Vagina (tissue), 2 donors: ENCODE results near the gene SLCO2A1. TPM values are rescaled to one million over a fixed set of nuclear protein-coding genes. Genes with fewer than 3 reads are reported as not detected.

Experiments used
- DNase-seq, 2 donors: peaks; one replicate each; pipeline ENCODE4 v3.0.0-alpha.2; 2017; ENCODE audit errors: extremely low spot score in 2 of 2
- H3K27ac ChIP-seq: fragments of 200-600 bp; sonication (generic); one replicate; pipeline ENCODE4 v1.5.1; 2019
- H3K27me3 ChIP-seq: fragments of 200-600 bp; sonication (generic); one replicate; pipeline ENCODE4 v1.5.1; 2019
- H3K36me3 ChIP-seq, 2 donors: fragments of 200-600 bp; sonication (generic); one replicate each; pipeline ENCODE4 v1.5.1; 2017 to 2019
- H3K4me1 ChIP-seq: fragments of 200-600 bp; sonication (generic); one replicate; pipeline ENCODE4 v1.5.1; 2019
- H3K4me3 ChIP-seq, 2 donors: fragments of 200-600 bp; sonication (generic); 1 replicate in 1 of 2; 2 replicates in 1 of 2; pipeline ENCODE4 v1.5.1; 2016 to 2019
- H3K9me3 ChIP-seq: fragments of 200-600 bp; sonication (generic); one replicate; pipeline ENCODE4 v1.5.1; 2019
- POLR2A ChIP-seq, 2 donors: fragments of 450-650 bp; IDR thresholded peaks; one replicate each; pipeline ENCODE4 v1.6.1; 2017; ENCODE audit warnings: antibody characterized with exemption in 2 of 2, mild to moderate bottlenecking in 2 of 2, moderate library complexity in 2 of 2
- POLR2AphosphoS5 ChIP-seq, 2 donors: sonication (generic); formaldehyde crosslinking; IDR thresholded peaks; one replicate each; pipeline ENCODE4 v1.9.0; 2017; ENCODE audit warnings: antibody characterized with exemption in 2 of 2, mild to moderate bottlenecking in 2 of 2, low read depth in 1 of 2; ENCODE audit not compliant: insufficient read depth in 1 of 2
- intact Hi-C: fragments of 100-400 bp; cut with DNase I; formaldehyde crosslinking; loops from one replicate; pipeline ENCODE4 v1.15.1; 2023
- total RNA-seq: library from RNA; depleted of rRNA; stranded (reverse); fragments of >200 nt; gene quantifications from one replicate; pipeline ENCODE4 v1.2.3, GENCODE V29; 2016
- TF ChIP-seq, protein P1 (sequence below), 3 experiments: fragments of 450-650 bp in 2 of 3; fragments of 200-600 bp in 1 of 3; sonication (generic) in 1 of 3; IDR thresholded peaks; one replicate each; pipeline ENCODE4 v1.5.1; 2017 to 2019; ENCODE audit warnings: antibody characterized with exemption in 3 of 3, mild to moderate bottlenecking in 2 of 3, moderate library complexity in 2 of 3

SLCO2A1 gene
- total RNA-seq, 1 donor from 2014 or later: 40.3 TPM

DNA sequence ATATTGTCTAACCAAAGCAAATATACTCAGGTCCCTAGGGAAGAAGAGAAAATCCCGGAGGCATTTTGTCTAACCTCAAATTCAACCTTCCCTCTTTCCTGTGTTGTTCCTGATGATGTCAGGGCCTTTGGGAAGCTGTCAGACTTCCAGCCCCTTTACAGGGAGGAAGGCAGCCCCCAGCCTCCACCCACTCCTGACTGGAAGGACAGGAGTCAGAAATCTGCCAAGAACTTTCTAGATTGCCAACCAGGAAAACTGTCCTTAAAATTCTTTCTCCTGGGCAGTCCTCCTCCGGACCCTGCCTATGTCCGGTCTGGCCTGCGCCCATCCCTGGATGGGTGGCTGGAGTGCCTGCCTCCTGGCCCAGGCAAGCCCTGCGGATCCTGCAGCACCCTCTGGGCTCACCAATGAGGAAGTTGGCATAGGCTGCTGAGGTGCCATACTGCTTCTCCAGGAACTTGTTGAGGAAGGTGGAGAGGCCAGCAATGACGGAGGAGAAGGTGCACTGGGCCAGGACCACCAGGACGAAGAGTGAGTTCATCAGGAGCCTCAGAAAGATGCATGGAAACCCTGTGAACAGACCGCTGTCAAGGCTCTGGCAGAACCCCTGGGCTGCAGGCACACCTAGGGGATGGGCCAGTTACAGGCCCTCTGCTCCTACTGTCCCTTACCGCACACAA lies 81.5 kb downstream of the SLCO2A1 start:
- Histone ChIP-seq H3K27me3 (no peaks in the 10 kb centered on the region), H3K27ac (no peak overlapping the region), H3K4me3 (no peak overlapping the region), H3K36me3 (no peaks in the 10 kb centered on the region), H3K9me3 (no peaks in the 10 kb centered on the region), H3K4me1 (peaks cover 22% of the 10 kb centered on the region)
- no peak for DNase-seq
- TF ChIP-seq, protein P1, sequence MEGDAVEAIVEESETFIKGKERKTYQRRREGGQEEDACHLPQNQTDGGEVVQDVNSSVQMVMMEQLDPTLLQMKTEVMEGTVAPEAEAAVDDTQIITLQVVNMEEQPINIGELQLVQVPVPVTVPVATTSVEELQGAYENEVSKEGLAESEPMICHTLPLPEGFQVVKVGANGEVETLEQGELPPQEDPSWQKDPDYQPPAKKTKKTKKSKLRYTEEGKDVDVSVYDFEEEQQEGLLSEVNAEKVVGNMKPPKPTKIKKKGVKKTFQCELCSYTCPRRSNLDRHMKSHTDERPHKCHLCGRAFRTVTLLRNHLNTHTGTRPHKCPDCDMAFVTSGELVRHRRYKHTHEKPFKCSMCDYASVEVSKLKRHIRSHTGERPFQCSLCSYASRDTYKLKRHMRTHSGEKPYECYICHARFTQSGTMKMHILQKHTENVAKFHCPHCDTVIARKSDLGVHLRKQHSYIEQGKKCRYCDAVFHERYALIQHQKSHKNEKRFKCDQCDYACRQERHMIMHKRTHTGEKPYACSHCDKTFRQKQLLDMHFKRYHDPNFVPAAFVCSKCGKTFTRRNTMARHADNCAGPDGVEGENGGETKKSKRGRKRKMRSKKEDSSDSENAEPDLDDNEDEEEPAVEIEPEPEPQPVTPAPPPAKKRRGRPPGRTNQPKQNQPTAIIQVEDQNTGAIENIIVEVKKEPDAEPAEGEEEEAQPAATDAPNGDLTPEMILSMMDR (IDR thresholded peaks at IDR 0.05): no peak
- intact Hi-C loops: no loop called here

DNA sequence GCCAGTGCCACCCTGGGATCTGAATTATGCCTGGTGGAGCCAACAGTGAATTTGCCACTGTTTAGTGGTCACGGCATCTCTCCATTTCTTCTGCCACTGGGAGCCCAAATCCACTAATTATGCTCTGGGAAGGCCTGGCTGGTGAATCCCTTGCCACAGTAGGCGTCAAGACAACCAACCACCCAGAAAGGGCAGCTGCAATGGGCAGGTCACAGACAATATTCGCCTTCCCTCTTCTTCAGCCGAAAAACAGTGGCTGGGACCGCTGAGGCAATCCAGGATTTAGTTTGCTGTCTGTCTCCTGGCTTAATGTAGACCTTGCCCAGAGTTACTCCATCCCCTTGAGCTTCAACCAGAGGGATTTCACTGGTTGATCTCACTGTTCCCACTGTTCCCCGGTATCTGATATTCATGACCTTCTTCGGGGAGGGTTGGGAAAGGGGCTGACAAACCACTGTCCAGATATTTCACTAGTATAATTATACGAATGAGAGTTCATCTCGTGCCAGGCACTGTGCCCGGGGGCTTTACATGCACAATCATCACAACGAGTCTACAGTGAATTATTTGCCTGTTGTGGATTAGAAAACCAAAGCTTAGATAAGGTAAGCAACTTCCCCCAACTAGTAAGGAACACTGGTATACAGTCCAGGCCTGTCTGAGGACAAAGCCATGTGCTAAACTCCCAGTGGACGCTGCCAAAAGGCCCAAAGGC lies 84.2 kb downstream of the SLCO2A1 start:
- Histone ChIP-seq H3K36me3 (no peaks in the 10 kb centered on the region), H3K27ac (no peak overlapping the region), H3K4me1 (peaks cover 22% of the 10 kb centered on the region), H3K9me3 (no peaks in the 10 kb centered on the region), H3K27me3 (no peaks in the 10 kb centered on the region), H3K4me3 (no peak overlapping the region)
- intact Hi-C loops: no loop called here
- DNase-seq: no peak
- TF ChIP-seq POLR2A (IDR thresholded peaks at IDR 0.05) (no peak), POLR2AphosphoS5 (IDR thresholded peaks at IDR 0.05; ENCODE audit: insufficient read depth in 1 of 2, low read depth in 1 of 2) (no peak)
- TF ChIP-seq, protein P1 (IDR thresholded peaks at IDR 0.05): no peak

DNA sequence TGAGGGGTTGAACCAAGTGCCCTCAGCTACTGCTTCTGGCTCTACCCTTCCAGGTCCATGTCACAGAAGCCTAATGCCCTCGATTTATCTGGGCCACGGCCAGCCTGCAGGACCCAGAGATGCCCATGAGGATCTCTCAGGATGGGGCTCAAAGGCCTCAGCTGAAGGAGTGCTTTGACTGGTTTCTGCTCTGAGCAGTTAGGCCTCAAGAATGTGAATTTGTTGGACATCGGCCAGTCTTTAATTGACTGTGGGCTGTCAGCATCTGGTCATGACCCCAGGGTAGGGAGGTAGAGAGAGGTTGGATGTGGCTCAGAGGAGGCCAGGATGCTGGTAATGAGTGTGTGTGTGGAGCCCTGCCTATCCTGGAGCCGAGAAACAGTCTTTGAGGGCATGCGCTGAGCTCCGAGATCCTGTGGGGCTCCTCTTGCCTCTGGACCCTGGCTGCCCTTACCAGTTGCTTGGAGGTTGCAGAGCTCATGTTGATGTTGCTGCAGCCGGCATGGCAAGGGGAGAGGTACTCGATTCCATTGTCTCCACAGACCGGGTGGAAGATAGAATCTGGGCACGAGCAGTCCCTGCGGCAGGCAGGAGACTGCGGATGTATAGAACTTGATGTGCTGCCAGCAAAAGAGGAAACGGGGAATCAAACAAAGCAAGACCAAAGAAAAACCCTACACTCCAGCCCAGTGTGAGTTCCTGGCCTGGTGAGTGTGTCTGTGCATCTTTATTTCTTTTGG lies 84.9 kb downstream of the SLCO2A1 start:
- intact Hi-C loops: no loop called here
- H3K36me3 ChIP-seq: no peaks in the 10 kb centered on the region
- H3K27ac ChIP-seq: no peak overlapping the region
- no peaks in the 10 kb centered on the region for H3K9me3 ChIP-seq
- DNase-seq: no peak
- no peak overlapping the region for H3K4me3 ChIP-seq
- no peaks in the 10 kb centered on the region for H3K27me3 ChIP-seq
- TF ChIP-seq, protein P1 (IDR thresholded peaks at IDR 0.05): no peak
- TF ChIP-seq POLR2AphosphoS5 (IDR thresholded peaks at IDR 0.05; ENCODE audit: insufficient read depth in 1 of 2, low read depth in 1 of 2): peak; percentile 46 to 53
- H3K4me1 ChIP-seq: peaks cover 22% of the 10 kb centered on the region

DNA sequence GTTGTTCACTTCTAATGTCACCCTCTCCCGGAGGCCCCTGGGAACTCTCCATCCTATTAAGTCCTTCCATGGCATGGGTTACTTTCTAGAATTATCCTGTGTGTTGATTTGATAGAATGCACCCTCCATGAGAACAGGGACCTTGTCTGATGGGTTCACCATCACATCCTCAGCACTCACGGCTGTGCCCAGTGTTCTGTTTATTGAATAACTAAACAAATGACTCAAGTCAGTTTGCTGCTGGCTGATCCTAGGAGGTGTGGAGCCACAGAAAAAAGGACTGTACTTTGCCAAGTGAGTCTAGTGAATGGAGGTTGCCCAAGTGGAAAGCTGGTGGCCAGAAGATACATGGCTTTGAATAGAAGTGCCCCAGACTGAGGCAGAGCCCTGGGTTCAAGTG lies 85.5 kb downstream of the SLCO2A1 start:
- intact Hi-C loops: no loop called here
- DNase-seq: no peak
- Histone ChIP-seq H3K9me3 (no peaks in the 10 kb centered on the region), H3K36me3 (no peaks in the 10 kb centered on the region), H3K27ac (no peak overlapping the region), H3K27me3 (no peaks in the 10 kb centered on the region), H3K4me1 (peaks cover 22% of the 10 kb centered on the region), H3K4me3 (no peak overlapping the region)
- TF ChIP-seq, protein P1 (IDR thresholded peaks at IDR 0.05): no peak
- TF ChIP-seq POLR2AphosphoS5 (IDR thresholded peaks at IDR 0.05; ENCODE audit: insufficient read depth in 1 of 2, low read depth in 1 of 2) (no peak), POLR2A (IDR thresholded peaks at IDR 0.05) (no peak)
